ENCODE measurements around the gene PLAAT2. TPM values are rescaled to one million over a fixed set of nuclear protein-coding genes. Genes with fewer than 3 reads are reported as not detected.
"Not testable (repeated sequence)": the region's sequence is repeated elsewhere in the genome, so short reads cannot be mapped to it uniquely, and the experiment has no call there.

PLAAT2 gene
- total RNA-seq, 6 donors from 2014 or later = 1.9 to 10.5 (median 5.5) TPM

- no peak for TF ChIP-seq EP300 (IDR thresholded peaks at IDR 0.05)
- no peak for TF ChIP-seq POLR2AphosphoS5 (IDR thresholded peaks at IDR 0.05)
- no peak for TF ChIP-seq CTCF (IDR thresholded peaks at IDR 0.05)
- TF ChIP-seq POLR2A (IDR thresholded peaks at IDR 0.05) = no peak
- DNase-seq = no peak
- 91 to 92% methylated on average over 7 of the region's 7 CpGs for WGBS, 2 donors
- H3K4me3 ChIP-seq = no peak overlapping the region
- H3K27ac ChIP-seq = no peak overlapping the region
- H3K9me3 ChIP-seq = no peaks in the 10 kb centered on the region
- H3K27me3 ChIP-seq = no peaks in the 10 kb centered on the region
- no peak for ATAC-seq (ENCODE audit: low FRiP score in 2 of 2)
- no peaks in the 10 kb centered on the region for H3K36me3 ChIP-seq
- H3K4me1 ChIP-seq = peaks cover 0 to 18% (median 0%) of the 10 kb centered on the region in 4 donors
These were observed 10.3 kb downstream of the PLAAT2 start for GRCh38 chr11:63552921-63553320.

- H3K4me3 ChIP-seq = peak overlapping the region in 1 of 4 donors; percentile 0
- TF ChIP-seq CTCF (IDR thresholded peaks at IDR 0.05) = no peak
- TF ChIP-seq EP300 (IDR thresholded peaks at IDR 0.05) = no peak
- no peak for TF ChIP-seq POLR2A (IDR thresholded peaks at IDR 0.05)
- no peak for TF ChIP-seq POLR2AphosphoS5 (IDR thresholded peaks at IDR 0.05)
- peaks cover 0 to 10% (median under 1%) of the 10 kb centered on the region in 4 donors for H3K36me3 ChIP-seq
- no peaks in the 10 kb centered on the region for H3K9me3 ChIP-seq
- DNase-seq (no peak), ATAC-seq (ENCODE audit: low FRiP score in 2 of 2) (no peak)
- H3K4me1 ChIP-seq = peaks cover 0 to 18% (median 0%) of the 10 kb centered on the region in 4 donors
- H3K27ac ChIP-seq = peak overlapping the region in 1 of 4 donors; percentile 3
- no peaks in the 10 kb centered on the region for H3K27me3 ChIP-seq
- WGBS, 2 donors = 76 to 86% methylated on average over 3 to 6 of the region's 6 CpGs
These were observed 11.3 kb downstream of the PLAAT2 start for GRCh38 chr11:63551889-63552266.

GRCh38 chr11:63551091-63551888 lies 11.9 kb downstream of the PLAAT2 start:
- Histone ChIP-seq H3K4me3 (peak overlapping the region in 1 of 4 donors; percentile 0), H3K4me1 (peaks cover 0 to 18% (median 0%) of the 10 kb centered on the region in 4 donors), H3K27me3 (no peaks in the 10 kb centered on the region), H3K9me3 (no peaks in the 10 kb centered on the region), H3K27ac (peak overlapping the region in 1 of 4 donors; percentile 3), H3K36me3 (peaks cover 0 to 16% (median 2%) of the 10 kb centered on the region in 4 donors)
- no peak for TF ChIP-seq POLR2A (IDR thresholded peaks at IDR 0.05)
- no peak for TF ChIP-seq POLR2AphosphoS5 (IDR thresholded peaks at IDR 0.05)
- DNase-seq (no peak), ATAC-seq (ENCODE audit: low FRiP score in 2 of 2) (no peak)
- 71 to 78% methylated on average over 26 to 27 of the region's 27 CpGs for WGBS, 2 donors

GRCh38 chr11:63550156-63550700 lies 13.0 kb downstream of the PLAAT2 start:
- H3K27me3 ChIP-seq; H3K27ac ChIP-seq; ATAC-seq (ENCODE audit: low FRiP score in 2 of 2); H3K9me3 ChIP-seq; H3K4me3 ChIP-seq: not testable (repeated sequence)
- DNase-seq = peak in 1 of 2 donors; percentile 75
- Histone ChIP-seq H3K4me1 (peaks cover 0 to 18% (median 0%) of the 10 kb centered on the region in 4 donors), H3K36me3 (peaks cover 0 to 26% (median 7%) of the 10 kb centered on the region in 4 donors)
- 96 to 97% methylated on average over 13 to 18 of the region's 31 CpGs for WGBS, 2 donors

GRCh38 chr11:63549411-63549810 lies 13.8 kb downstream of the PLAAT2 start:
- WGBS, 2 donors = 94 to 95% methylated on average over 4 of the region's 4 CpGs
- H3K4me3 ChIP-seq = no peak overlapping the region
- ATAC-seq (ENCODE audit: low FRiP score in 2 of 2) = no peak
- peaks cover 0 to 34% (median 11%) of the 10 kb centered on the region in 4 donors for H3K36me3 ChIP-seq
- TF ChIP-seq POLR2A (IDR thresholded peaks at IDR 0.05) (no peak), CTCF (IDR thresholded peaks at IDR 0.05) (no peak), POLR2AphosphoS5 (IDR thresholded peaks at IDR 0.05) (no peak), EP300 (IDR thresholded peaks at IDR 0.05) (no peak)
- DNase-seq = no peak
- no peak overlapping the region for H3K27ac ChIP-seq
- H3K9me3 ChIP-seq = no peaks in the 10 kb centered on the region
- no peaks in the 10 kb centered on the region for H3K27me3 ChIP-seq
- H3K4me1 ChIP-seq = peaks cover 0 to 12% (median 0%) of the 10 kb centered on the region in 4 donors

Measured in upper lobe of left lung (tissue), 6 donors.